ENCODE results near the gene FREM3.
"Not testable (repeated sequence)": the region's sequence is repeated elsewhere in the genome, so short reads cannot be mapped to it uniquely, and the experiment has no call there.

The FREM3 gene

GRCh38 chr4:143531788-143532491 lies 168.5 kb downstream of the FREM3 start:
- DNase-seq: no peak
- in situ Hi-C loops (cut with HindIII; ENCODE audit: low pct_ligation_motif_present, low pct_unique_long_range_greater_than_20kb, low sequenced_read_pairs): no loop called here

DNA sequence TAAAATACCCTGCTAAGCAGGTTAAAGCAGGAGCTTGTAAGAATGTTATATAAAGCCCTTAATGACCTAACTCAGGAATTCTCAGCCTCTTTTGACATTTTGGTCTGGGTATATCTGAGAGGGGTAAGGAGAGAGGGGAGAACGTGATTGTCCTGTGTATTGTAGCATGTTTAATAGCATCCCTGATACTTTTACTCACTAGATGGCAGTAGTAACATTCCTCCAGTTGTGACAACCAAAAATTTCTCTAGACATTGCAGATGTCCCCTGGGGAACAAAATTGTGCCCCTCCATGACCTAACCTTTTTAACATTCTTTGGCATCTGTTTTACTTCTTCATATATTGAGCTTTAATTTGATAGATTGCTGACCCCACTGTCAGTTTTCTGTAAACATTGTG lies 169.1 kb downstream of the FREM3 start:
- peak; percentile 12 for DNase-seq
- in situ Hi-C loops (cut with HindIII; ENCODE audit: low pct_ligation_motif_present, low pct_unique_long_range_greater_than_20kb, low sequenced_read_pairs): no loop called here

GRCh38 chr4:143528046-143528445 lies 172.4 kb downstream of the FREM3 start:
- DNase-seq; in situ Hi-C loops (cut with HindIII; ENCODE audit: low pct_ligation_motif_present, low pct_unique_long_range_greater_than_20kb, low sequenced_read_pairs): not testable (repeated sequence)

Measured in ACHN (cell line).